Activated T-cell treated with anti-CD3 and anti-CD28 coated beads for 4 hours (primary cell): ENCODE measurements around the gene GPBAR1.
"Not testable (repeated sequence)": the region's sequence is repeated elsewhere in the genome, so short reads cannot be mapped to it uniquely, and the experiment has no call there.

ENCODE experiments used
- DNase-seq: peaks from one replicate; pipeline ENCODE4 v3.0.0-alpha.2; 2020

Gene GPBAR1

DNA sequence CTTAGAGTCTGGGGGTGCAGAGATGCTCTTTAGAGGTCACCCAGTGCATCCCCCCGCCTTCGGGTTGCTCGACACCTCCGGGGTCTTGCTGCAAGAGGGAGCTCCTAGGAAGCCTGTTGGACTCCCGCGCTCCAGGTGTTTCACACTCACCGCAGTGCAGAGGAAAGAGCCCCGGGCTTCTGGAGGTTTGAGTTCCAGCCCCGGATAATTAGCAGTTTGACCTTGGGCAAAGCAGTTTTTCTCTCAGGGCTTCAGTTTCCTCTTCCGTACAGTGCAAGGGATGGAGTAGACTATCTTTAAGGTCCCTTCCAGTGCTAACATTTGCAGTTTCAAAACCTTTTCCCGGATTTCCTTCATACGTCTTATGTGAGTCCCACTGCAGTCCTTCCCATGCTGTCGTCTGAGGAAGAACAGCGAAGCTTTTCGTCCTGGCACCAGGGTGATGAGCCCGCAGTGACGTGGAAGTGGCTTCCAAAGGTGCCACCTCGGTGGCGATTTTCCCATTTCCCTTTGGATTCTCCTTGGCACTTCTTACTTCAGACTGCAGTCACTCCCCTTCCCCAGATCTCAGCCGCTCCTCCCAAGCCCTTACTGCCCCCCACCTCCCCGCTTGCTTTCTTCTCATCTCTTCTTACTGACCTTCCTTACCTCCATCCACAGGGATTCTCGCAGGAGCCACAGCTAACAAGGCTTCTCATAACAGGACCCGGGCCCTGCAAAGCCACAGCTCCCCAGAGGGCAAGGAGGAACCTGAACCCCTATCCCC lies 10.1 kb downstream of the GPBAR1 start:
- no peak for DNase-seq

DNA sequence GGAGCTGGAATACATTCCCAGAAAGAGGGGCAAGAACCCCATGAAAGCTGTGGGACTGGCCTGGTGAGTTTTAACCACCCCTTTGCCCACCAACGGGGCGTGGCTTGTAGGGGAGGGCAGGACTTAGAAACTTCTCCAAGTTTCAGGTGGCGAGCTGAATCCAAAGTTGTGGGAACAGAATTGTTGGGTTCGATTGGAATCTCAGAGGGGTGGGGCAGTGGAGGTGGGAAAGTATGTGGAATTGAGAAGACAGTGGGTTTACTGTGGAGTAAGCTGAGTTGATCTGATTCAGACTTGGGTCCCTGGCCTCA lies 10.6 kb downstream of the GPBAR1 start:
- no peak for DNase-seq

DNA sequence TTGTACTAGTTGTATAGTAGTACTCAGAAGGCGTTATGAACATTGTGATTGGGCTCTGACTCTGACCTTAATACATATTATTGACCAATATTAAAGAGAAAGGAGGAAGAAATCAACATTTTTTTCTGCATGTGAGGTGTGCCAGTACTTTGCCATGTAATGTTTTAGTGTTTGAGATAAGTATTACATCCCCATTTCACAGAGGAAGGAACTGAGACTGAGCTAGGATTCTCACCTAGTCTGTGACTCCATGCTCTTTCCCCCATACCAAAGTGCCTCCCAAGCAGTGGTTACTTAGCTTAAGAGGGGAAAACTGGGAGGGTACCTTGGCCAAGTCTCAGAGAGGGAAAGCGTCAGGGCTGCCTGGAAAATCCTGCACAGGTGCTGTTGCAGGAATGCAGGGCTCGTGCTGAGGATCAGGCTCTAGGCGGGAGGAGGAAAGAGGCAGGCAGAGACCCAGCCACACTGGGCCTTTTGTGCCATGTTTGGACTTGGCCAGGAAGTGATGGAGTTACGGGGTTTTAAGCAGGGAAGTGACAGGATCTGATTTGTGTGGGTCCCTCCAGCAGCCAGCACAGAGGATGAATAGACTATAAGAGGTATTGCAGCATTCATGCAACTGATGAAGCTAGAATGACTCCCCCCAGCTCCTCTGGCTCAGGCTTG lies 11.2 kb downstream of the GPBAR1 start:
- DNase-seq: no peak

DNA sequence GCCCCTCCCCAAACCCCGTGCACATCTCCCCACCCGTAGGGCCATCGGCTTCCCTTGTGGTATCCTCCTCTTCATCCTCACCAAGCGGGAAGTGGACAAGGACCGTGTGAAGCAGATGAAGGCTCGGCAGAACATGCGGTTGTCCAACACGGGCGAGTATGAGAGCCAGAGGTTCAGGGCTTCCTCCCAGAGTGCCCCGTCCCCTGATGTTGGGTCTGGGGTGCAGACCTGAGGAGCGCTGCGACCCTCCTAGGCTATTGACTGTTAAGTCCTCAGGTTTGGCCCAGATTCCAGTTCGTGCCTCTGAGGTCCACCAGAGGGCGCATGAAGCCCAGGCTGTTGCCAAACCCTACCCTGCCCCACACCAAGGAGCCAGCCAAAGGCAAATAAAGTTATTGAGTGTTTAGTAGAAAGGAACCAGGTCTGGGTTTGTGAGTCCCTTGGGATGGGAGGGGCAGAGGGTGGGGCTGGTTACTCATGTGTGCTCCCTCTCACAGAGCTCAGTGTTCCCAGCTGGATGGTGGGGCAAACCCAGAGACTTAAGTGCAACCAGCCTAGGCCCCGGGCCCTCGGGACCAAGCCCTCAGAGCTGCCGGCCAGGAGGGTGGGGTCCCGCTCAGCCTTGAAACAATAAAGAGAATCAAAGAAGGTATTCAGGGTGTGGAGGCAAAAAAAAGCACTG lies 11.9 kb downstream of the GPBAR1 start:
- peak; percentile 74 for DNase-seq

DNA sequence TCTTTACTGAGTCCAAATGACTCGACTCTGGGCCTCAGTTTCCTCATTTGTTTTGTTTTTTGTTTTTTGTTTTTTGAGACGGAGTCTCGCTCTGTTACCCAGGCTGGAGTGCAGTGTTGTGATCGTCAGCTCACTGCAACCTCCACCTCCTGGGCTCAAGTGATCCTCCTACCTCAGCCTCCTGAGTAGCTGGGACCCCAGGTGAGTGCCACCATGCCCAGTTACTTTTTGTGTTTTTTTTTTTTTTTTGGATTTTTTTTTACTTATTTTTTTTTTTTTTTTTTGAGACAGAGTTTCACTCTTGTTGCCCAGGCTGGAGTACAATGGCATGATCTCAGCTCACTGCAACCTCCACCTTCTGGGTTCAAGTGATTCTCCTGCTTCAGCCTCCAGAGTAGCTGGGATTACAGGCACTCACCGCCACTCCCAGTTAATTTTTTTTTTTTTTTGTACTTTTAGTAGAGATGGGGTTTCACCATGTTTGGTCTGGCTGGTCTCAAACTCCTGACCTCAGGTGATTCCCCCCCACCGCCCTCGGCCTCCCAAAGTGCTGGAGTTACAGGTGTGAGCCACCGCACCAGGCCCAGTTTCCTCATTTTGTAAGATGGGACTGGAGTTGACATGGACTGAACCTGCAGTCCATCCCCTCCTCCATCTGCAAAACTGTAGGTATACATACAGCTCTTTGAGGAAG lies 12.5 kb downstream of the GPBAR1 start:
- DNase-seq: not testable (repeated sequence)

DNA sequence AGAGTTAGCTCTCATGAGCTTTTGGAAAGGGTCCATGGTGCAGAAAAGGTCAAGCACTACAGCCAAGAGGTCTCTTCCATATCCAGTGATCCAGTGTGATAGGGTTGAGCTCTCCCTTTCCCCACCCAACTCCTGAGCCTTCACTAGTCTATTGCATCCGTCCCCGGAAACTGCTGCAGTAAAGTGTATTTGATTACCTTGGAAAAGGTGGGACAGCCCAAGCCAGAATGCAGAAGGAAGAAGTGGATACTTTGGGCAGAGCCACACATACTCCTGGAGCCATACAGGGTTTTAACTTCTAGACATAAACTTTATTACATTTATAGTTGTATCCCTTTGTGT lies 13.1 kb downstream of the GPBAR1 start:
- no peak for DNase-seq

DNA sequence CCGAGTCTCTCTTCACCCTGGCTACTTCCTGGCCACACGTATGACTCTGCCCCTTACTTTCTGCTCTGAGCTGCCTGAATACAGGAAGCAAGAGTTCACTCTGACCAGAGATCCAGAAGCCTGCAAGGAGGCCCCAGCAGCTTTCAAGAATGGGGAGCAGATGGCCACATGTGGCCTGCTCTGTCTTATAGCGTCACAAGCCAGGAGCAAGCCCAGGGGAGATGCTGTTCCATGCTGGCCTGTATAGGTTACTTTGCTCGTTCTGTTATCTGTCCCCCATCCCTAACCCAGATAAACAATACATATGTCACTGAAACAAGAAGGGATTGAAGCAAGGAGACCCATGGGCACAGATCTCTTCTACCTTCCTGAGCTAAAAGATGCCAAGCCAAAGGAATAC lies 13.8 kb downstream of the GPBAR1 start:
- DNase-seq: no peak

DNA sequence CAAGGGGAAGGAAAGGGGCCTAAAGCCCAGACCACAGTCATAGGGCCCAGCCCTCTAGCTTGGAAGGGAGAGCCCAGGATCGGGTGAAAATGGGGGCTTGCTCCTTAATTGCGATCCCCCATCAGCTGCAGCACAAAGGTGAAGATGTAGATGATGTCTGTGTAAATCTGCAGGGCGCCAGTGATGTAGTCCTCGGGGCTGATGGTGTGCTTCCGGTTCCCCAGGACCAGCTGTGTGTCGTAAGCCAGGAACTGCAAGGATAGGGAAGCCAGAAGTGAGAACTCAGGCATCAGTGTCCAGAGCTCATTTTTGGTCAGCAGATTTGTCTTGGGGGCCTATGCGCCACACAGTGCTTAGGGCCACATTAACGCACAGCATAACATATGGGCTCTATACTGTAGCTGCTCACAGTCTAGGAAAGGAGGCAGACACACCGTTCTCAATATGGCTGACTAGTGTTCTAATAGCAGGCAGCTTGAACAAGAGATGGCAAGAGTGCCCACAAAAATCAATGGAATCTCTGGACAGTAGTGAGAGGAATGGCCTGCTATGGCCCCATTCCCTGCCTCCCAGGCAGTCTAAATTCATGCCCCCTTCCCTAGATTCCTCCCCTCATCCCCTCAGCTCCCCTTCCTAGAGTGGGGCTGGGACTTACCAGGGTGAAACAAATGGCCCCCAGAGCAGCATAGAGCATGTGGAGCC lies 14.7 kb downstream of the GPBAR1 start:
- no peak for DNase-seq

DNA sequence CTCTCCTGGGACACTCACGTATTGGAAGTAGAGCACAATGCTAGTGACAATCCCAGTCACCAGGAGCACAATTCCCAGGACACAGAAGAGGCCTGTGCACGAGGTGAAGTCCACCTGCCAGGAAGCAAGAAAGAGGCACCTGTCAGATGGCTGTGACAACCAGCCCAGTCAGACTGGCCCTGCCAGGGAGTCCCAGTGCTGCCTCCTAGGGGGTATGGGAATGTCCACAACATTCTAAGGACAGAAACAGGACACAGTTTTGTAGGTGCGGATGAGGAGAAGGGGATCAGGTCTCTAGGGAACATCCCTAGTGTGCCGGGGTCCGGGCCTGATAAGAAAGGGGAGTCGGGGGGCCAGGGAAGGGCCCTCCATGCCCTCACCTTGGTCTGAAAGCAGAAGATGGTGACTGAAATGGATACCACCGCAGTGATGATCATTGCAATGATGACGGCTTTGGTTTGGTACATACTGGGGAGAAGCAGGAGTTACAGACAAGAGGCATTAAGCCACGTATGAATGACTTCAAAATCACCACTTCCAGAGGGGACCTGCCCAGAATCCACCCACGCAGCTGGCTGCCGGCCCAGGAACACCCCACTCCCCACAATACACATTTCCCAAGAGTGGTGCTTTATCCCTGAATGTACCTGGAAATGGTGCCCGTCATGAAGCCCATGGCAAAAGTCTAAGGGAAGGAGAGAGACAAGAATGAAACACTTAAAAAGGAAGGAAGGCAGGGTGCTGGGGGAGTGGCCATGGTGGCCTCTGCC lies 16.4 kb downstream of the GPBAR1 start:
- DNase-seq: no peak

DNA sequence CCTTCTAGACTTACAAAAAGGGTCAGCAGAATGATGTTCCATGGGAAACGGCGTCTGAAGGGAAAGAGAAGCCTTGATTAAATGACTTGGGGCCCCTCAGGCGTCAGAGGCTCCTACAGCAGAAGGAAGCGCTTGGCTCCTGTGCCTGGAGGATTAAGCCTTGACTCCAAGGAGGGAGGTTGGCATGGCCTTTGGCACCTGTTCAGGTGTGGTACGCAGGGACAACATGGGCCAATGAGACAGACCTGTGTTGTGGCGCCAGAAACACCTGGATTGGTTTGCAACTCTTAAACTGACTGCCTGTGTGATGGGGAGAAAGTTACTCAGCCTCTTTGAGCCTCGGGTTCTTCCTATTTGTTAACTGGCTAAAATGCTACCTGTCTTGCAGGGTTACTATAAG lies 17.1 kb downstream of the GPBAR1 start:
- no peak for DNase-seq

DNA sequence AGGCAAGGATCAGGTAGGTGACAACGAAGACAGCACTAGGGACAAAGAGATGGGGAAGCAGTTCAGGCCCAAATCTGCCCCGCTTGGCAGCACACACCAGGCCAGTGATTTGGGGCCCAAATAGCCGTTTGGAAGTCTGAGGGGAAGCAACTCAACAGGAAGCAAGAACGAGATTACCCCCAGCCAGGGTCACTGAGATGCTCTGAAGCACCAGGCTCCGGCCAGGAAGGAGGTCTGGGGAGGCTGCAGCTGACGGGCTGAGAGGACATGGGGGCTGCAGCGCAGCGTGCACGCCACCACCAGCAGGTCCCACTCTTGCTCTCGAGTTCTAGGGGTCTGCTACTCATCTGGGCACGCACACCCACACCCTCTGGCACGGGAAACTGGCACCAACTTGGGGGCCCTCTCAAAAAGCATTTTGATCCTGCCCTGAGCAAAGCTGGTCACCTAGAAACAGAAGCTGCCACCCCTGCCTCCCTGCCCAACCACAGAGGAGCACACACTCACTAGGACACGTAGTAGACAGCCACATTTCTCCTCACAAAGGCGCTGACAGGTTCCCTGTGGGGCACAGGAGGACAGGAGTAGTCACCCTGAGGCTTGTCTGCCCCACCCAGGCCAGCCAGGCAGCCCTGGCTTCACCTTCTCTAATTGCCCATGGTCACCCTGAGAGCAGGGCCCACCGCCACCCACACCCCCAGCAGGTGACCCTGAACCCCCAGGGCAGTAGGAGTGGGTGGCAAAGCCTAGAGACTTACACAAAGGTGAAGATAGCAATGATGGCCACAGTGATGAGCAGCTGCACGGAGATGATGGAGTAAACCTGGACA lies 17.9 kb downstream of the GPBAR1 start:
- no peak for DNase-seq

DNA sequence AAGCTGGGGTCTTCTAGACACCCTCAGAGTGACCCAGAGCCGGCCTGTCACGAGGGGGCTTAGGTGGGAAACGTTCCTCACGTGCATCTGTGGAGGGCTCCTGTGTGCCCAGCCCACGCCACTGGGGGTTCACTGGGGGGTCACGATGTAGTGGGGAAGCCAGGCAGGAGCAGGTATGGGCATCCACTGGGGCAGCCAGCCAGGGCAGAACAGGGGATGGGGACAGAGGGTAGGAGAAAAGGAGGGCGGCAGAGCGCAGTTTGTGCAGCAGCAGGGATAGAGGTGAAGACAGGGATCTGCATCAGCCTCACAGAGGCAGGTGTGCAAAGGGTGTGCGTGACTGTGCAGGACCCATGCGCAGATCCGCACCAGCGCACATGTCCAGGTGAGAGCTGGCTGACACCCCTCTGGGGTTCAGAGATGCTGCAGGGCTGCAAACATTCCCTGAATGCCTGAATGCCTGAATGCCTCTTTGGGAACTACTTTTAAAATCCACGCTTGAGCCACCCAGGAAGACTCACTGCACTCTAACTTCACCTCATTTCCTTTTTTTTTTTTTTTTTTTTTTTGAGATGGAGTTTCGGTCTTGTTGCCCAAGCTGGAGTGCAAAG lies 19.6 kb downstream of the GPBAR1 start:
- DNase-seq: no peak

DNA sequence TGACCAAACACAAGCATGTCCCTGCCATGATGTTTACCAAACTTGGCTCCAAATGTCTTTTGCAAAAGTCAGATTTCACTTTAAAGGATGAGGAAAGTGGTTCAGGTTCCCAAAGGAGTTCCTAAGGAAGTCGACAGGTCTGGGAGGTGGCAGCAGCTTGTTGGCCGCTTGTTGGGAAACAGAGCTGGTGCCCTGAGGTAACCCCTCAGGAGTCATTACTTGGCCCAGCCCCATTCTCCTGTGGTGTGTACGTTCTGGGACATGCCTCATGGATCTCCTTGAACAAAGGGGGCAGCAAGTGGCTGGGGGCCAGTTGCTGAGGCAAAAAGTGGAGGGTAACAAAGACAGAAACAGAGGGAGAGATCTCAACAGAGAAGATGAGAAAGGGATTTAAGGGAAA lies 20.6 kb downstream of the GPBAR1 start:
- no peak for DNase-seq

DNA sequence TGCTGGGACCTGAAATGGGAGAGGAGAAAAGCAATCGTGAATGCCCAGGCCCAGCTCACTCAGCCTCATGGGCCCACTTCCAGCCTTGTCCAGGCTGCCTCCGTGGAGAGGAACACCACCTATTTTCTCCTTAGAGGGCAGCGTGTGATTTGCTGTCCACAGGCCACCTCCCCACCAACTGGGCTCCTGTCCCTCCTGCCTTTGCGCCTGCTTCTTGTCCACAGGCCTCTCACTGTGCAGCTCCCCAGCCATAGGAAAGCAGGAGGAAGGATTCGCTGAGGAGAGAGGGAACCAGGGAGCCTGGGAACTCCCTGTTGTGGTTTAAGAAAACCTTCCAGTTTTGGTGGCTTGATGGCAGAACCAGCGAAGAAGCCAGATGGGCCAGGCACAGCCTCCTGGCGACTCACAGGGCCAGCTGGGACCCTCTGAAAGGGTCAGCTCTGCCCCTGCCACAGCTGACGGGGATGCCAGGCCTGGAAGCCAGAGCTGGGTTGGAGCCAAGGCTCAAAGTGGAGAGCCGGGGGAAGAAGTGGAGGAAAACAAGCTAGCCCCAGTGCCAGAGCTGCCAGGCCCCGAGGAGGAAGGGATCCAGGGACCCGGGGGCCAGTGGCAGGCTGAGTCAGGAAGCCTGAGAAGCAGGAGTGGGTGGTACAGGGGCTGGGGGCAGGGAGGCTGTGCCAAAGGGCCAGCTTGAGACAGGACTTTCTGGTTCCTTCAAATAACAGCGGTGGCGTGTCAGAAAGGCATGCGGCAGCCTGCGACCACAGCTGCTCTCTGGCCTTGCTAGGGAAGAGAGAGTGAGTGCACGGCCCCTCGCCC lies 21.6 kb downstream of the GPBAR1 start:
- no peak for DNase-seq

DNA sequence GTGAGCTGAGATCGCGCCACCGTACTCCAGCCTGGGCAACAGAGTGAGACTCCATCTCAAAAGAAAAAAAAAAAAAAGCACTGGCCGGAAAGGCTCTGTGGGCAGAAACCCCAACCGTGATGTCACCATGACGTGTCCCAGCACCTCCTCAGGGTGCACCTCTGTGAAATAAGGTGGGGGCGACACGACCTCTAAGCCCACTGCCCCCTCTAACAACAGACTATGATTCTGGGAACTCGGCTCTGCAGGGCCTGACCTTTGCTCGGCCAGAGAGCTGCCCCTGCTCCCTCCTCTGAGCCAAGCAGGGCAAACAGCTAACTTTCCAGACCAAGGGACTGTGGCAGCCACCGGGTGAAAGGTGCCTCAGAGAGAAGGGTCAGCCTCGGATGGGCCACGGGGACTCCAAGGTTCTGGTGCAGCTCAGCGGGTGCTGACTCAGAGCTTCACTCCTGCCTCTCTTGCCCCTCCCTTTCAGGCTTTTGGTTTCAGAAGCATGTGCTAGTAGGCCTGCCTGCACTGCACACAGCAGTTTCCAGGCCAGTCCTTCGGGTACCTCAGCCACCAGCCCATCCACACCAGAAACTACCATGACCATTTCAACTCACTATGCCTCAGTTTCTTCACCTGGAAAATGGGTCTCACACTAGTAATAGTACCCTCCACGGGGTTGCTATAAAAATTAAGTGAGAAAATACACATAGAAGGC lies 23.4 kb downstream of the GPBAR1 start:
- DNase-seq: peak; percentile 34

DNA sequence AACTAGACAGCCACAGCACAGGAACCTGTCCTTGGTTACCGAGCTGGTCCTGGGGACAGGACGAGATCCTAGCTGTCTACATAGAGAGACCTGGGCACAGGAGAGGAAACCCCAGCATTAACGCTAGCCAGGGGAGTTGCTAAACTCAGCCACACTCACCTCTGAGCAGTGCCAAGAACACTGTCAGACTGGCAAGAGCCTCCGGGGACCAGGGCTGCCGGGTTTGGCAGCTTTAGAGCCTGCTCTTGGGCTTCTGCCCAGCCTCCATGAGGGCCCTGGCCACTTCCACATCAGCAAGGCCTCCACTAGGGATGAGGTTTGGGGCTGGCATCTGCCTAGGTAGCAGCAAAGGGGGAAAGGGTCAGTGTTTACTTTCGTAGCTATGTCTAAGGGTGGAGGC lies 24.8 kb downstream of the GPBAR1 start:
- no peak for DNase-seq

DNA sequence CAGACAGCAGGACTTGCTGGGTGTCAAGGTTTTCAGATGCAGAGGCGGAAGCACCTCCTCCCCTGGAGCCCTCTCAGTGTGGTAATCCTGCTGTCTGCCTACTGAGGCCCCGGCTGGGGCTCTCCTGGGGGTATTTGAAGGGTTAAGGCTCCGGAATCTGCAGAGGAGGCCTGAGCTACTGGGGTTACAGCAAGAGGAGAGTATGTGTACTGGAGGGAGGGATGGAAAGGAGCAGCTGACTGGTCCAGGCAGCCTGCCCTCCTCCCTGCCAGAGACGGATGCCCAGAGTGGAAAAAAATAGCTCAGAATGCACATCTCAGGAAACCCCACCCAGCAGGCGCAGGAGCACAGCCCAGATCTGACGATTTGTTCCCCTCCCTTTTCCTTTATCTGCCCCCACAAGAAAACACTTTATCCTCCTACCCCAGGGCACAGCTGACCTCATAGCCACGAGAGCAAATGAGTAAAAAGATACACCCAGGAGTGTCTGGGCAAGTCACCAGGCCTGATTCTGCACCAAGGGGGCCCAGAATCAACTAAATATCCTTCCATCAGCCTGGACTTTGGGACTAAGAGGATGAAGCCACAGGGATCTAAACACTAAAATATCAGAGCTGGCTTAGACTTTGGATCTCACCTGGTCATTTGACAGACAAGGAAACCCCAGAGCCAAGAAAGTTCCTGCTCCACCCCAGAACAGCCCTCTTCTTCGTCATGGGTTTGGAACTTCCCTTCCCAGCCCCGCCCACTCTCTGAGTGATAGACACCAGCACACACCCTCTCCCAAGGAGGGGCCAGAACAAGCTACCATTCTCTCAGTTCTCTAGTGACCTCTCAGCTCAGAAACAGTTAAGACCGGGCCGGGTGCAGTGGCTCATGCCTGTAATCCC lies 26.0 kb downstream of the GPBAR1 start:
- DNase-seq: peak; percentile 61

DNA sequence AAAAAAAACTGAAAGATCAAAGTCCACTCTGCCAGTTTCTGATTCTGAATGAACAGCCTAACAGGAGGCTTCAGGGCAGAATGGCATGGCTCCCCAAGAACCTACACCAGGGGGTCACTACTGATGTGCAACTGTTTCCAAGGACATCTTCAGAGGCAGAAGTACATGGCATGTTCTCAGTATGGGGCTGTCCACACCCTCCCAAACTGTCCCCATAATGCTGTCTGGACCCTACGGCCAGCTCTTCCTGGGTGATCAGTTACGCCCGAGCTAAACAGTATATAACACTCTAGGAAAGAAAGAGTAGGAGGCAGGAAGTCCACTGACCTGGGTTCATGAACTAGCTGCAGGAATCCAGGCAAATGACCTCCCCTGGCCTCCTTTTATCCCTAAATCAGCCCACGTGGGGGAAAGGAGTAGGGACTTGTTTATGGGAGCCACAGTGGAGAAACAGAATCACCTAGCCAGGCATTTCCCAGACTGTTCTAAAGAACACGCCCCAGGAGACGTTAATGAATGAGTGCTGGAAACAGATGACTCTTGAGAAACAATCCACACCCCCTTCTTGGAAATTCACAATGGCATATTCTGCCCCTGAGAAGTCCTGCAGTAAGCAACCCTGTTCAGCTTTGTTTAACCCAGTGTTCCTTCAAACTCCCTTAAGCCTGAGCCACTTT lies 29.0 kb downstream of the GPBAR1 start:
- DNase-seq: no peak
